NCI-H1417 (cell line): ENCODE results near the gene CARS1.
"Not testable (repeated sequence)": the region's sequence is repeated elsewhere in the genome, so short reads cannot be mapped to it uniquely, and the experiment has no call there.

Experiments
- DNase-seq, 3 experiments: peaks; one replicate each; lab custom pipeline; 2025; lab: John Stamatoyannopoulos, UW

The CARS1 gene

DNA sequence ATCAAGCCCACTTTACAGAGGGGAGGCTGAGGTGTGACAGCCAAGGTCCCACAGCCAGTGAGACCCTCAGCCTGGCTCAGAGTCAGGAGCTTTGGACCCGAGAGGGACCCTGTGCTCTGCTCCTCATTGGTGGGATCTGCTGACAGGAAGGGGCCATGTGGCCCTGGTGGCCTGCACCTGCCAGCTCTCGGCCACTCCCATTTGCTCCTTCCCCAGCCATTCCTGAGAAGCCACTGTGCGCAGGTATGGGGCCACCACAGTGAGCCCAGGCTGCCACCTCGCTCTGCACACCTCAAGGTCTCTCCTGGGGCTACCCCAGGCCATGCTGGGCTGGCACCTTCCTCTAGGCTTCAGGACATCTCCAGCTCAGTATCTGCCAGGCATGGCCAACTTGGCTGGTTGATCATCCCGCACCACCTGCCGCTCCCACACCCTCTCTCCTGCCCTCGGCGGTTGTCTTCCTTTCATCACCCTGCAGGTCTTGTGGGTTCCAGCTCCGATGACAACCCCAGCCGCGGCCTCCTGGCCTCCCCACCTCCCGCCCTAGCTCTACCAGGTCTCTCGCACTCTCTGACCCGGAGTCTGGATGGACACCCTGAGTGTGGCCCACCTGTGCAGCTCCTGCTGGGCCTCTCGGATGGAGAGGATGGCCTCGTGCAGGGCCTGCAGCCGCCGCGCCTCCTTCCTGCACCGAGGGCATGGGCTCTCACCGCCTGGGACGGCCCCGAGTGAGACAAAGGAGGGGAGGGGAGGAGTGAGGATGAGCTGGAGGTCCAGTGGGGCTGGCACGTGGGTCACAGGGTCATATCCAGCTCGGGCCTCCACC, 32.2 kb upstream of the CARS1 start:
- no peak for DNase-seq

DNA sequence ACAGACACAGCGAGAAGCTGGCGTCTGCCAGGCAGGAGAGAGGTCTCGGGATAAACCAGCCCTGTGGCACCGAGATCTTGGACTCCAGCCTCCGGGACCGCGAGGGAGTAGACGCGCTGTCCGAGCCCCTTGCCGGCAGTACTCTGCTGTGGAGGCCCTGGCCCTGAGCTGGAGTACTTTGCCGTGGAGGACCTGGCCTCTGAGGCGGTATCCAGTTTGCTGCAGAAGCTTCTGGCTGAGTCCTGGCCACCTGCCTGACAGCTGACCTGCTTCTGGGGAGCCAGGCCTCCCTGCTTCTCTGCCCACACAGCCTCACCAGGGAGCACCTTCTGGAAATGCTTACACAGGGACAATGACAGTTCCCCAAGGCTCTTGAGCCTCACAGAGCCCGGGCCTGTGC, 31.6 kb upstream of the CARS1 start:
- DNase-seq = no peak

DNA sequence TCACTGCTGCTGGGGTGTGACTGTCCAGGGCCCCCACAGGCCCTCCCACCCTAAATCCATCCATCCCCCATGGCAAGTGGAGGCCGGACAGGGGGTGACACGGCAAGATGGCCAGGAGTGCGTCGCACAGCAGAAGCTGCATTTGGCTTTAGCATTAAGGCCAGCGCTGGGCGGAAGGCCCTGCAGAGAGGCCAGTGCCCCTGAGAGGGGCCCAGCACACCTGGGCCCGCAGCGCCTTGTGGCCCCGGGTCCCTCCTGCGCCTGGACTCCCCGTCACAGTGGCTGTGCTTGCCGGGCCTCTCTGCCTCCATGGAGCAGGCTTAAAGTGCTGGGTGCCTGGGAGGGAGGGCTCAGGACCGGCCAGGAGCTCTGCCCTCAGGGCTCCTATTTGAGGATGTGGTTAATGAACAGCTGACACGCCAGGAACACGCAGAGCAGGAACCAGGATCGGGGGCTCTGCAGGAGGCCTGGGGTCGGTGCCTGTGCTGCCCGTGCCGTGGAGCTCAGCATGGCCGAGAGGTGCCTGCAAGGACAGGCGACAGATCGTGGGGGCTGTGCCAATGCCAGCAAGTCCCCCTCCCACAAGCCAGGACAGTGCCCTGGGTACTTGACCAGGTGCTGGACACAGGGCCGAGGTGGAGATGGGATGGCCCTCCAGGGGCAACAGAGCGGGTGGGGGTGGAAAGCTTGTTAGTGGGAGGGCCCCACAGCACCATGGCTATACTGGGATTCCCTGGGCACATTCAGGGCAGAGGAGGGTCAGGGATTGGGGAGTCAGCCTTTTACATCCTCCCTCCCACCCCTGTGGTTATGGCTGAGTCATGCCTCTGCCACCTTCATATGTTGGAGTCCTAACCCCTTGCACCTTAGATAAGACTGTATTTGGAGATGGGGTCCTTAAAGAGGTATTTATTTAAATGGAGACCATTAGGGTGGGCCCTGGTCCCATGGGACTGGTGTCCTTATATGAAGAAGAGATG, 30.9 kb upstream of the CARS1 start:
- DNase-seq = no peak

- no peak for DNase-seq
These were observed 30.1 kb upstream of the CARS1 start for GRCh38 chr11:3087373-3087772.

DNA sequence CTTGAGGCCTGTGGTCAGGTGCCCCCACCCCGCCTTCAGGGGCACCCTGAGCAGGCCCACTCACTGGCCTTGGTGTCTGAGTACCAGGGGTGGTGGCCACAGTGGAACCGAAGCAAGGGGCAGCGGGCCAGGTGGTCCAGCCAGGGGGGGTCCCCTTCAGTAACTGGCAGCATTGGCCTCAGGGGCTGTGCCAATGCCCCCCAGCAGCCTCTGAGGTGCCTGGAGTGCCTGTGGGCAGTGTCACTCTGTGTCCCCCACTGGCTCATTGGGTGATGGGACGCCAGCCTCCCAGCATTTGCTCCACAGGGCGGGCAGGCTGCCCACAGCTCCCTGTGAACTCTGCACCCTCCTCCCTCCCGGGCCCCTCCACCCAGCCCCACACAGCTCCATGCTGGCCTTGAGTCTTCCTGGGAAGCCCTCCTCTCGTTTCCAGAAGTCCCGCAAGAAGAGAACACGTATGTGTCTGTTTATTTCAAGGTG, 29.5 kb upstream of the CARS1 start:
- no peak for DNase-seq

DNA sequence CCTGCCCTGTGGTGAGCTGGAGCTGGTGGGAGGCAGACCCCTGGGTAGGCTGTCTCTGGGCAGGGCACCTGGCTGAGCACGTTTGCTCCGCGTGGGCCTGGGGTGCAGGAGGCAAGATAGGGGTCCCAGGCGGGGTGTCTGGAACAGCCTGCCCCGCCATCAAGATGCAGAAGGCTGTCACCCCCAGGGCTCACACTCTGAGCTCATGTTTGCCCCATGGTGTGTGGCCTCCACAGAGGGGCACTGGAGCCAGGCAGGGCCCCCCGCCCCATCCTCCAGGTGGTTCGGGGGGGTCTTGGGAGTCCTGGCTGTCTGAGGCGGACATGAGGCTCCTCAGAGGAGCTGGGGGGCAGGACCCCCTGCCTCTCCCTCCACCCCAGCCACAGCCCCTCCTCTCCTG, 28.9 kb upstream of the CARS1 start:
- no peak for DNase-seq

- no peak for DNase-seq
These were observed 27.8 kb upstream of the CARS1 start for GRCh38 chr11:3085052-3085451.

- DNase-seq = no peak
These were observed 26.1 kb upstream of the CARS1 start for GRCh38 chr11:3083321-3083720.

DNA sequence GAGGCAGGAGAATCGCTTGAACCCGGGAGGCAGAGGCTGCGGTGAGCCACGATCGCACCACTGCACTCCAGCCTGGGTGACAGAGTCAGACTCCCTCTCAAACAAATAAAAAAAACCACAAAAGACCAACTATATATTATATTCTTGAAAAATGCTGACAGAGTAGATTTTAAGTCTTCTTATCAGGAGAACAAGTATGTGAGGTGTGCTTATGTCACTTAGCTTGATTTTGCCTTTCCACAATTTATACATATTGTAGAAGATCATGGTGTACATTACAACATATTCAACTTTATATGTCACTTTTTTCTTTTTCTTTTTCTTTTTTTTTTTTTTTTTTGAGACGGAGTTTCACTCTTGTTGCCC, 24.1 kb upstream of the CARS1 start:
- DNase-seq = no peak

DNA sequence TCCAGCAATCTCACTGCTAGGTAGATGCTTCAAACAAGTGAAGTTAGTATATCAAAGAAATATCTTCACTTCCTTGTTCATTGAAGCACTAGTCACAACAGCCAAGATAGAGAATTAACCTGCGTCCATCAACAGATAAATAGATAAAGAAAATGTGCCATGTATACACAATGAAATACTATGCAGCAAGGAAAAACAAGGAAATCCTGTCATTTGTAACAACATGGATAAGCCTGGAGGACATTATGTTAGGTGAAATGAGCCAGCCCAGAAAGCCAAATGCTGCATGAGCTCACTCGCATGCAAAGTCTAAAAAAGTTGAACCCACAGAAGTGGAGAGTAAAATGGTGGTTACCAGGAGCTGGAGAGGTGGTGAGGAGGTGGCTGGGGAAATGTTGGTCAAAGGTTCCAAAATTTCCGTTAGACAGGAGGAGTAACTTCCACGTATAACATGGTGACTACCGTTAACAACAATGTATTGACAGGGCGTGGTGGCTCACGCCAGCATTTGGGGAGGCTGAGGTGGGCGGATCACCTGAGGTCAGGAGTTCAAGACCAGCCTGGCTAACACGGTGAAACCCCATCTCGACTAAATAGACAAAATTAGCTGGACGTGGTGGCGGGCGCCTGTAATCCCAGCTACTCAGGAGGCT, 23.6 kb upstream of the CARS1 start:
- no peak for DNase-seq

DNA sequence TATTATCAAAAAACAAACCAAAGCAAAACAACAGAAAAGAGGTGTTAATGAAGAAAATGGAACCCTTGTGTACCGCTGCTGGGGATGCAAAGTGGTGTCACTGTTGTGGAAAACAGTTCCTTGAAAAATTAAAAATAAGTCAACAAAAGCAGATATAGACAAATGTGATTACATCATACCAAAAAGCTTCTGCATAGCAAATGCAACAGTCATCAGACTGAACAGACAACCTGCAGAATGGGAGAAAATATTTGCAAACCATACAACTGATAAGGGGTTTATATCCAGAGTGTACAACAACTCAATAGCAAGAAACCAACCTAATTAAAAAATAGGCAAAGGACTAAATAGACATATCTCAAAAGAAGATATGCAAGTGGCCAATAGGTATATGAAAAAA, 22.9 kb upstream of the CARS1 start:
- no peak for DNase-seq

- DNase-seq = no peak
These were observed 20.7 kb upstream of the CARS1 start for GRCh38 chr11:3077846-3078440.

DNA sequence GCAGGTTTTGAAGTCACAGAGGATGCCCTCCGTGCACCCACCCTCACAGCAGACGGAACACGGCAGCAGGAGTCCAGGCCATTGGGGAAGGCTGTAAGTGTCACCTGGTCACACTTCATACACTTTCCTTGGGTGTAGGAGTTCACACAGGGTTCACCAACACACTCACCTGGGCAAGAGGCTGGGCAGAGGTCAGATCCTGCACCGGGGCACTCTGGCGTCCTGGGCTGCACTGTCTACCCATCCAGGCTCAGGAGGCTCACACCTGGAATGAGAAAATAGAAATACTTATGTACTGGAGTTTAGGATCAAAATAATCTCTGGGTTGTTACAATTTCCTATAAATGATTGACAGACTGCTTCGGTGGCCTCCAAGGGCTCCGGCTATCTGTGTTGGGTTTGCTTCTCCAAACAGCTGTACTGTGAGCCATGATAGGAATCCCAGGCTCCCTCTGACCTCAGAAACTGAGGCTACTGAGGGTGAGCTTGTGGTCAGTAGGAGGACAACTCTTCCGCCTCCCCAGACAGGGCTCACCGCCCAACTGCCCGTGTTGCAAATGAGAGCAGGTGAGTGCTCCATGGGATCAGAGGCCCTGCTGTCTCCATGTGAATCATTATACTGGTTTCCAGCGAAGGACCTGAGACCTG, 20.1 kb upstream of the CARS1 start:
- DNase-seq = no peak

DNA sequence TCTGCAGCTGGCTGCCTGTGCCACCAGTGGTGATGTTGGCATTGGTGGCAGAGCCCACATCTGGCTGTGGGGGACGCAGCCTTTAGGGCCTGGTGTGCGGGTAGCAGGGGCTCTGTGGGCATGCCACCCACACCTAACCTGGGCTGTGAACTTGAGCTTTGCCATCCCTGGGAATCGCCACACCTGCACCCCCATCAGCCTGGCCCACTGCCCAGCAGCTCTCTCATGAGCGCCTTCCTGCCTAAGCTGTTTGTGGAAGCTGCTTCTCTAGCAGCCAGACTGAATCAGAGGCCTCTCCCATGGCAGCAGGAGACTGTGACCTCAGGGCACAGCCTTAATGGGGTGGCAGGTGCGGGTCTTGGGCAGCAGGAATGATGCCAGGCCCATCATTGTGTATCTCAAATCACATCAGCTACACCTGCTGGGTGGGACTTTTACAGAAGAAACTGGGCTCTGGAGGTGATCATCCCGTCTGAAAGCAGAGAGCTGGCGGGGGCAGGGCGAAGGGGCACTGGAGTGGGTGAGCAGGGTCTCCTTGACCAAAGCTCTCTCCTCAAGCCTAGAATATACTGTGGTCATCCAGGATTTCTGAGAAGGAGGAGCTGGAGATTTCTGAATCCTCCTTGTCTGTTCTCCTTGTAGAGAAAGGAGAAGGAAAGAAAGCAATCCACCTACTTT, 17.8 kb upstream of the CARS1 start:
- peak in 2 of 3 experiments; percentile 80 to 92 for DNase-seq

DNA sequence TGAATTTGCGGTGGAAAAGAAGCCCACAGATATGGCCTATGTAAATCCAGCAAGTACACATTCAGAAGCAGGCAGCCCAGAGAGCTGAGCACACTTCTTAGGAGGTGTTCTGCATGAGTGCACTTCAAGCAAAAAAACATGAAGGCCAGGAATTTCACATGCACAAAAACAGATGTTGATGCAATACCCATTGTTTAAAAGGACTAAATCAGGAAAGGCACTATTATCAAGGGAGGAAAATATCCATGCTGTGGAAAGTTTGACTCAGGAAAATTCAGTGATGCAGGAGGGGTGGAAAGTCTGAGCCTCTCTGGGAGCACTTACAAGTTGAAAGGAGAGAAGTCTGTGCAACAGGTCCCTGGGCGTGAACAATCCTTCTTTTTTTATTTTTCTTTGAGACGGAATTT, 15.8 kb upstream of the CARS1 start:
- peak in 2 of 3 experiments; percentile 5 to 11 for DNase-seq

- DNase-seq = no peak
These were observed 12.2 kb upstream of the CARS1 start for GRCh38 chr11:3069425-3069824.

DNA sequence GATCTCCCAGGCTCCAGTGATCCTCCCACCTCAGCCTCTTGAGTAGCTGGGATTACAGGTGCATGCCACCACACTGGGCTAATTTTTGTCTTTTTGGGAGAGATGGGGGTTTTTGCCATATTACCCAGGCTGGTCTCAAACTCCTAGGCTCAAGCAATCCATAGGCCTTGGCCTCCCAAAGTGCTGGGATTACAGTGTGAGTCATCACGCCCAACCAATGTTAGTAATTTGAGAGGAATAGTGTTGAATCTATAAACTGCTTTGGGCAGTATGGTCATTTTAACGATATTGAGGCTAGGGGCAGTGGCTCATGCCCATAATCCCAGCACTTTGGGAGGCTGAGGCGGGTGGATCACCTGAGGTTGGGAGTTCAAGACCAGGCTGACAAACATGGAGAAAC, 9.1 kb upstream of the CARS1 start:
- DNase-seq = not testable (repeated sequence)

DNA sequence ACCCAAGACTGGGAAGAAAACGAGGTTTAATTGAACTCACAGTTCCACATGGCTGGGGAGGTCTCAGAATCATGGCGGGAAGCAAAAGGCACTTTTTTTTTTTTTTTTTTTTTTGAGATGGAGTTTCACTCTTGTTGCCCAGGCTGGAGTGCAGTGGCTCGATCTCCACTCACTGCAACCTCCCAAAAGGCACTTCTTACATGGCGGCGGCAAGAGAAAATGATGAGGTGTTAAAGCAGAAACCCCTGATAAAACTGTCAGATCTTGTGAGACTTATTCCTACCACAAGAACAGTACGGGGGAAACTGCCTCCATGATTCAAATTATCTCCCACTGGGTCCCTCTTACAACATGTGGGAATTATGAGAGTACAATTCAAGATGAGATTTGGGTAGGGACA, 7.5 kb upstream of the CARS1 start:
- not testable (repeated sequence) for DNase-seq

DNA sequence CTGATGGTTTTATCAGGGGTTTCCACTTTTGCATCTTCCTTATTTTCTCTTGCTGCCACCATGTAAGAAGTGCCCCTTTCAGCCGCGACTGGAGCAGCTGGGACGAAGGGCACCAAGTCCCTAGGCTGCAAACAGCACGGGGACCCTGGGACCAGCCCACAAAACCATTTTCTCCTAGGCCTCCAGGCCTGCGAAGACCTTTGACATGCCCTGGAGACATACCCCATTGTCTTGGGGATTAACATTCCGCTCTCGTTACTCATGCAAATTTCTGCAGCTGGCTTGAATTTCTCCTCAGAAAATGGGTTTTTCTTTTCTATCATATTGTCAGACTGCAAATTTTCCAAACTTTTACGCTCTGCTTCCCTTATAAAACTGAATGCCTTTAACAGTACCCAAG, 6.7 kb upstream of the CARS1 start:
- not testable (repeated sequence) for DNase-seq

DNA sequence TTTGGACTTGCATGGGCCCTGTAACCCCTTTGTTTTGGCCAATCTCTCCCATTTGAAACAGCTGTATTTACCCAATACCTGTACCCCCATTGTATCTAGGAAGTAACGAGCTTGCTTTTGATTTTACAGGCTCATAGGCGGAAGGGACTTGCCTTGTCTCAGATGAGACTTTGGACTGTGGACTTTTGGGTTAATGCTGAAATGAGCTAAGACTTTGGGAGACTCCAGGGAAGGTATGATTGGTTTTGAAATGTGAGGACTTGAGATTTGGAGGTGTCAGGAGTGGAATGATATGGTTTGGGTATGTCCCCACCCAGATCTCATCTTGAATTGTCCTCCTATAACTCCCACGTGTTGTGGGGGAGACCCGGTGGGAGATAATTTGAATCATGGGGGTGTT, 6.2 kb upstream of the CARS1 start:
- not testable (repeated sequence) for DNase-seq
